Ecto neural progenitor cell (in vitro differentiated cells): ENCODE measurements around the gene EEF2.
A peak's percentile ranks its signal among the peaks of the same experiment; 100 is the strongest.

Experiments used
- DNase-seq: peaks from one replicate; pipeline ENCODE4 v3.0.0-alpha.2; 2018; ENCODE audit warnings: low spot score

EEF2 gene

DNA sequence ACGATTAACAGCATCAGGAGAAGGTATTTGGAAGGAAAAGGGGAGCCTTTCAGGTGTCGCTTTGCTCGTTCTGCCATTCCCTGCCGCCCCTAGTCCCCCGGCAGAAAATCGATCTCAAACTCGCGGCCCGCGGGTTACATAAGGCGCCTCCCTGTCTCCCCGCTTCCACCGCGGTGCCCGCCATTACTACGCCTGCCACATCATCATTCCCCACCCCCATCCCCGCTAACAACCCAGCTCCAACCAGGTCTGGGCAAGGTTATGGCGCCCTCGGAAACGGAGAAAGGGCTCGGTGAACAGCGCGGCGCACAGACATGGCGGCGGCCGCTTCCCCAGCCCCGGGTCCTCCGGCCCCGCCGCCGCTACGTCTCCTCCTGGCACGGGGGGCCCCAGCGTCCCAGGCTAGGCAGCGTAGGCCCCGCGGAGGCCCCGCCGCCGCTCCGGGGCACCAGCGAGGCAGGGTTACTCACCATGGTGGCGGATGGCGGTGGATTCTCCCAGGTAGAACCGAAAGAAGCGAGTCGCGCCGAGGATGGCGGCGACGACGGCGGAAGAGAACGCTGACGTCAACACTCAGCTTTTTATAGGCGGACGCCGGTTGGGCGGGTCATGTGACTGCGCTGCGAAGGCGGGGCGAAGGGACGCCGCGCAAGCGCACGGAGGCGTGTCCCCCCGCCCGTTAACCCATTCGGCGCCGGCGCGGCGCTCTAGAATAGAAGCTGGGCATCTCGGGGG, at the start of gene EEF2:
TSS of gene EEF2 (minus strand) at position 556 of the 735 bp plus-strand sequence. CDS start at position 473, 83 bp downstream.
- DNase-seq = peak; percentile 92

DNA sequence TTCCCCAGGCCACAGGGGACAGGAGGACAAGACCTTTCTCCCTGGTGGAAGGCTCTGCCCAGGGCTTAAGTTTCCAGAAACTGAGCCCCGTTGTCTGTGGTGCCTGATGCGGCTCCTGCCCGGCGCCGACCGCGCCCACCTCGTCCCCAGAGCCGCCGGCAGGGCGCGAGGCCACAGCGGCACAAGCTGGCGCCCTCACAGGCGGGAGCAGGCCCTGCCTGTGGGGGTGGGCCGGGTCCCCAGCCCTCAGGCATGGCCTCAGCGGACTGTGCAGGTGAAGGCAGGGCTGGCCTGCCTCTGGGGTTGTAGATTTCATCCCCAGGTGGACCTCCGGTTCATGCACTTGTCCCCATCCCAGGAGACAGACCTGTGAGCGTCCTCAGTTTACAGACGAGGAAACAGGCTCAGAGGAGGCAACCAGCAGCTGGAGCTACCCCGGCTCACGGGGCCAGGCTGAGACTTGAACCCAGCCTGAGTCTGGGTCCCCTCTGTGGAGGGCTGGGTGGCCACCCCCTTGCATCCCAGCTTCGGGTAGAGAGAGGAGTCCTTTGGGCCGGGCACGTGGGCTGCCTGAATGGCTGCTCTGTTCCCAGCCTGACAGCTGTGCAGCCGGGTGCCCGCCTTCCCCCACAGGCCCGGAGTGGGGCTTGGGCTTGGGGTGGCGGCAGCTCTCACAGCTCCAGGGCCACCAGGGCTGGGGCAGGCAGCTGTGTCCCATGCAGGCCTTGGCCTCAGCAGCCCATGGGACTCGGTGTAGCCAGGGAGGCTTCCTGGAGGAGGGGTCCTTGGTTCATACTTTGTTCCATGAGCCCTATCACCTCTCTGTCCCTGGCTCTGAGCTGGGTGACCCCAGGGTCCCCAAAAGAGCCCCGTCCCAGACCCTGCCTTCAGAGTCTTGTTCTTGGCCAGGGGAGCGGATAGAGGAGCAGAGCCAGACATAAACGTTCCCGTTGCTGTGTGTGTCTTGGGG, 49.1 kb upstream of the EEF2 start:
- no peak for DNase-seq

DNA sequence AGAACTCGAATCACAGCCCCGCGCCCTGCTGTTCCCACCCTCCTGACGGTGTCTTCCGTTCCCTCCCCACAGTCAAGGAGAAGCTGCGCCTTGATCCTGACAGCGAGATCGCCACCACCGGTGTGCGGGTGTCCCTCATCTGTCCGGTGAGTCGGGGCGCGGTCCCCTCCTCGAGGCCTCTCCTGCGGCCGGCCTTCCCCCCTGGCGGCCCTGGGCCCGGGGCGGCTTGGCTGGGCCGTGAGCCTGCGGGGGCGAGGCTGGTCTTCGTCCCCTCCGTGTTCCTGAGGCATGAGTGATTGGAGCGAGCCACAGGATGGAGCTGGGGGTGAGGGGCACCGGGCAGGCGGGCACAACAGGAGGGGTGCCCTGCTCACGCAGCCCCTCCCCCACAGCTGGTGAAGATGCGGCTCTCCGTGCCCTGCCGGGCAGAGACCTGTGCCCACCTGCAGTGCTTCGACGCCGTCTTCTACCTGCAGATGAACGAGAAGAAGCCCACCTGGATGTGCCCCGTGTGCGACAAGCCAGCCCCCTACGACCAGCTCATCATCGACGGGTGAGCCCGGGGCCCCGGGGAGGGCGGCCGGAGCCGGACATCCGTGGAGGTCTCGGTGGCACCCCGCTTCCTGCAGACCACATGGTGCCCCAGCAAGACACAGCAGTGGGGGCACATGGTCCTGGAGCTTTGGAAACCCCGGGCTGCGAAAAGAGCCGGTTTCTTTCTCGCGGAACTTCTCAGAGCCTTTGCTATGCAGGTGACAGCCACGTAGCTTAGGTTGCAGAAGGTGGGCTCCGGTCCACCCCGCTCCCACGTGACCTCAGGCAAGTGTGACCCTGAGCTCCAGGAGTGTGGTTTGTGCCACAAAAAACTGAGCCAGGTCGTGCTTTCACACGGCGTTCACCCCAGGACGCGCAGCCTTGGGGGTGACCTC, 48.0 kb upstream of the EEF2 start:
- DNase-seq = no peak

DNA sequence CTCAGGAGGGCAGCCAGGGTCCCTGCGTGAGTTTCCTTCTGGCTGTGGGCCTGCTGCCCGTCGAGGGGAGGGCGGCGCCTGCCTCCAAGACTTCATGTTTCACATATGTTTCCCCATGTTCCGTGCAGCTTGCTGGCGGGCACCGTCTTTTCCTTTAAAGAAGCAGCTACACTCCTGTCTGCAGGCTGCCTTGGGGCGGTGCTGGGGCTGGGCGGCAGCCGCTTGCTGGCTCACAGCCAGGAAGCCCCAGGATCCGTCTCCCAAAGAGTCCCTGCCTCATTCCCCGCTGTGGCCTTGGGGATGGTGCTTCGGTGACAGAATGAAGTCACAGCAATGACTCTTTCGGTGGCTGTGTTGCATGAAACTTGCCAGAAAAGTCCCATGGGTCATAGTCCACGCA, 47.2 kb upstream of the EEF2 start:
- DNase-seq = no peak

DNA sequence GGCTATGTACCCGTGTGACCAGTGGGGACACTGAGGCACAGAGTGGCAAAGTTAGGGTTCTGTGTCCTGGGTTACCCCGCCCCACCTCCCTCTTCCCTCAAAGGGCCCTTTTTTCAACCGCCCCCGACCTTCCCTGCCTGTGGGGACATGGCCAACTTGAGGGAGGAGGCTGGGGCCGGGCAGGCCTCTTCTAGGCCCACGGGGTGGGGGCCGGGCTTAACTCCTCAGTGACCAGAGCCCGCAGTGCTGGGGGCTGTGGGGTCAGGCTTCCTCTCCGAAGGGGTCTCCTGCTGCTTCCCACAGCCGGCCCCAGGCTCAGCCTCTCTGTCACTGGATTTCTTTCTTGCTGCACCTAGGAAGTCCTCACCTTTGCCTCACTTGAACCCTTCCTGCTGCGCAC, 46.2 kb upstream of the EEF2 start:
- DNase-seq = no peak

DNA sequence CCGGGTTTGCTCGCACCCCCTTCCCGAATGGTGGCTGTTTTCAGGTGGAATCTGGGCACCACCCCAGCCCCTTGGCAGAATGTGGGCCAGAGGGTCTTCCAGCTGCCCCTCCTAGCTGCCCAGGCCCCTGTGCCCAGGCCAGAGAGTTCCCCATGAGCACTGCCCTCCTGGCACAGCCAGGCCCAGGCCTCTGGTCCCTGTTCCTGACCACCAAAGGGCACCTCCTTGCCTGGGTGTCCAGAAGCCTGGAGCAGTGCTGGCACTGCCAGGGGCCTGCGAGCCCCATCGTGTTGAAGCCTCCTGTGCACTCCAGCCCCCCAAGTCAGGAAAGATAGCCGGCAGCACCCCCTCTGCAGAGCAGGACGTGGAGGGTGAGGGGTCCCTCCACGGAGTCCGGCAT, 45.7 kb upstream of the EEF2 start:
- no peak for DNase-seq

DNA sequence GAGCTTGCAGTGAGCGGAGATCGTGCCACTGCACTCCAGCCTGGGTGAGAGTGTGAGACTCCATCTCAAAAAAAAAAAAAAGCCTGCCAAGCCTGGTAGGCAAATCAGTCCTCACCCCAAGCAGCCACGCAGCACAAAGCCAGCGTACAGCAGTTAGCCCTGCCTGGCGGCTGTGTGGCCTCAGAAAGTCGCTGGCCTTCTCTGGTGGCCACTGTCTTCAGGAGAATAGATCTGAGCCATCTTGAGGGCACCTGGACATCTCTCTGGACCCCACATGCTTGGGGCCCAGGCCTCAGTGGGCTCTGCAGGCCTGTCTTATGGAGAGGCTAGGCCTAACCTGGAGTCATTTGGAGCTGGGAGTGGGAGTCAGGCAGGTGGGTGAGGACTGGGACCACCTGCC, 45.3 kb upstream of the EEF2 start:
- DNase-seq = no peak

DNA sequence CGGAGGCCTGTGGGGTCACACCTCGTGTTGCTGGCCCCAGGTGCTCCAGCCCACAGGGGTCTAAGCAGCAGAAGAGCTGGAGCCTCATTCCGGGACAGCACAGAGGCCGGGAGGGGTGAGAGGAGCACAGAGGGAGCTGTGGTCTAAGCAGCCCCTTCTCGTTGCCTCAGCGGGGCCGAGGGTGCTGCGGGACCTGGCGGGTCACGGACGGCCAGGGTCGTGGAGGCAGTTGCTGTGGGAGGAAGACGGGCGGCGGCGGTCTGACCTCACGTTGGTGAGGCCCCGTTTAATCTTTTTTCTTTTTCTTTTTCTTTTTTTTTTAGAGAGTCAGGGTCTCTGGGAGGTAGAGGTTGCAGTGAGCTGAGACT, 44.0 kb upstream of the EEF2 start:
- no peak for DNase-seq

DNA sequence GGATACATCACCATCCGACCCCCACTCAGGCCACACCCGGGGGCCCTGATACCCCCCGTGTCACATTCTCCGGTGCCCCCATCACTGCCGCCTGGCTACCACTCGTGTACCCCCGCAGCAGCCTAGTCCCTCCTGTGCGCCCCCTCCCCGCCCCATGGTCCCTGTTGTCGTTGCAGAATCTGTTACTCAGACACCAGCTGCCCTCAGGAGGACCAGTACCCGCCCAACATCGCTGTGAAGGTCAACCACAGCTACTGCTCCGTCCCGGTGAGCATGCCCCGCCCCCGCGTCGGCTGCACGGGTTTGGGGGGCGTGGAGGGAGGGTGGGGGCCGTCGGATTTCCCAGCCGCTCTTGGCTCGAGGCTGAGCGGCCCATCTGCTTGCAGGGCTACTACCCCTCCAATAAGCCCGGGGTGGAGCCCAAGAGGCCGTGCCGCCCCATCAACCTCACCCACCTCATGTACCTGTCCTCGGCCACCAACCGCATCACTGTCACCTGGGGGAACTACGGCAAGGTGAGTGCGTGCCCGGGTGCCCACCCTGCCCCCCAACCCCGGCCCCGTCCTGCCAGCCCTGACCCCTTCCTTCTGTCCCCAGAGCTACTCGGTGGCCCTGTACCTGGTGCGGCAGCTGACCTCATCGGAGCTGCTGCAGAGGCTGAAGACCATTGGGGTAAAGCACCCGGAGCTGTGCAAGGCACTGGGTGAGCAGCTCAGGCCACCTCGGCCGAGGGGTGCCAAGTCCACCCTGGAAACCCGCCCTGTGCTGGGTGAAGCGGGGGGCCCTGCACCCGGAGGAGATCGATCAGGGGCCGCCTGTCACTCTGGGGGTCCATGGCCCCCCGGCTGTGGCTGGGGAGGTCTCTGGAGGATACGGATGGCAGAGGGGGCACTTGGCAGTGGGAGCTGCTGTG, 43.3 kb upstream of the EEF2 start:
- DNase-seq = no peak

DNA sequence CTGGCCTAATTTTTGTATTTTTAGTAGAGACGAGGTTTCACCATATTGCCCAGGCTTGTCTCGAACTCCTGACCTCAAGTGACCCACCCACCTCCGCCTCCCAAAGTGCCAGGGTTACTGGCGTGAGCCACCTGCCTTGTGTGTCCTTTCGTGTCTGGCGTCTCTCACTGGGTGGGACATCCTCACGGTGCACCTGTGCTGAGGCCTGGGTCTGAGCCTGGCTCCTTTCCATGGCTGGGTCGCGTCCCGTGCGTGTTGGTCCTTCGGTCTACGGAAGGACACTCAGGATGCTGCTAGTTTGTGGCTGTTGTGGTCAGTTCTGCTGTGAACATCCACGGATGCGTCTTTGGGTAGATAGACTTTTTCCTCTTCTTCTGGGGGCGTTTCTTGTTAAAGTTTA, 41.9 kb upstream of the EEF2 start:
- no peak for DNase-seq

DNA sequence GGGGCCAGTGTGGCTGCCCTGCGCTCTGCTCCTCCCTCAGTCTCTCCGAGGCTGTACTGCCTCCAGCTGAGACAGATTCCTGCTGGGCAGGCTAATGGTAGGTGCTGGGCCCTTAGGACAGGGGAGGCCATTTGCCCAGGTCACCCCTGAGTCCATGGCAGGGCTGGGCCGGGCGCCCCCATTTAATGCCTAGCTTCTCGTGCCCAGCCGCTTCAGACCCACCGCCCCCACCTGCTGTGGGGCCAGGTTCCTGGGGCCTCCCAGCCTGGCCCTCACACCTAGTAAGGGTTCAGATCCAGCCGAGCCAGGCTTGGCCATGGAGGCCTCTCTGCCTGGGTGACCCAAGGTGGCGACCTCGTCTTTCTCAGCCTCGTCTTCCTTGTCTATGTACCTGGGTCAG, 40.1 kb upstream of the EEF2 start:
- no peak for DNase-seq

DNA sequence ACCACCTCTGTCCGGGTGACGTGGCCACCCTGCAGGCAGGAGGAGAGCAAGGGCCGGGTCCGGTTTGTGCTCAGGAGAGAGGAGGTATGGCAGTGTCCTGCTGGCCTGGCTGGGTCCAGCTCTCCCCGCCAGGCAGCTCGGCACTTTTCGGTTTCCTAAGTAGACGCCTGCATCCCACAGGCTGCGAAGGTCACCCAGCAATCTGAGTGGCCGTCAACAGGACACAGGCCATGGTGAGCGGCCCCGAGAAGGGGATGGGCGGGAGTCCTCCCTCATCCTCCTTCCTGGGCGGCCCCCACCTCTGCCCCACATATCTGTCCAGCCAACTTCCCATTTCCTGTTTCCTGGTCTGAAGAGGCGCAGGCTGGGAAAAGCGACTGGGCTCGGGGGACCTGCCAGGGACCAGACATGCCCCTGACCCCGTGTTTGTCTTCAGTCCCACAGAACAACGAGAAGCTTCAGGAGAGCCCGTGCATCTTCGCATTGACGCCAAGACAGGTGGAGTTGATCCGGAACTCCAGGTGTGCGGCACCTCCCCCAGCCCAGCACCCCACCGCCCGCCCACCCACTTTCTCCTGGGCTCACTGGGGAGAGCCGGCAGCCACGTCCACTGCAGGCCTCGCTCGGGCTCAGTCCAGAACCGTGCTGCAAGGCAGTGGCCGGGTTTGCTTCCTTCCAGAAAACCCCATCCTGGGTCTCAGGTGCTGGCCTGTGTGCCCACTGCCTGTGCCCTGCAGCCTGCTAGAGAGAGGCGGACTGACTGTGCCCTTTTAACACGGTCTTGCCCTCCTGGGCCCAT, 38.5 kb upstream of the EEF2 start:
- no peak for DNase-seq

DNA sequence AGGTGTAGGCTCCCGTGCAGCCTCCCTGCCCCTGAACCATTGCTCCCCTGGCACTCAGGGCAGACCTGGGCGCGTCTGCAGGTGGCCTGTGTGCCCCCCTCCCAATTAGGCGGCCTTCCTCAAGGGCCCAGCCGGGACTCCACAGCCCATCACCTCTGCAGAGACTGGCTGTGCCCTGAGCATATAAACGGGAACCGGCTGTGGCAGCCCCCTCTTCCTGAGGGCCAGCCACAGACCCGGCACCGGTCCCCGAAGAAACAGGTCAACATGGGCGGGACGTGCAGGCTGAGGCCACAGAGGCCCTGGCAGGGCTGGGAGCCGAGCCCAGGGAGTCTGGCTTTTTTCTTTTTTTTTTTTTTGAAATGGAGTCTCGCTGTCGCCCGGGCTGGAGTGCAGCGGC, 34.3 kb upstream of the EEF2 start:
- no peak for DNase-seq

DNA sequence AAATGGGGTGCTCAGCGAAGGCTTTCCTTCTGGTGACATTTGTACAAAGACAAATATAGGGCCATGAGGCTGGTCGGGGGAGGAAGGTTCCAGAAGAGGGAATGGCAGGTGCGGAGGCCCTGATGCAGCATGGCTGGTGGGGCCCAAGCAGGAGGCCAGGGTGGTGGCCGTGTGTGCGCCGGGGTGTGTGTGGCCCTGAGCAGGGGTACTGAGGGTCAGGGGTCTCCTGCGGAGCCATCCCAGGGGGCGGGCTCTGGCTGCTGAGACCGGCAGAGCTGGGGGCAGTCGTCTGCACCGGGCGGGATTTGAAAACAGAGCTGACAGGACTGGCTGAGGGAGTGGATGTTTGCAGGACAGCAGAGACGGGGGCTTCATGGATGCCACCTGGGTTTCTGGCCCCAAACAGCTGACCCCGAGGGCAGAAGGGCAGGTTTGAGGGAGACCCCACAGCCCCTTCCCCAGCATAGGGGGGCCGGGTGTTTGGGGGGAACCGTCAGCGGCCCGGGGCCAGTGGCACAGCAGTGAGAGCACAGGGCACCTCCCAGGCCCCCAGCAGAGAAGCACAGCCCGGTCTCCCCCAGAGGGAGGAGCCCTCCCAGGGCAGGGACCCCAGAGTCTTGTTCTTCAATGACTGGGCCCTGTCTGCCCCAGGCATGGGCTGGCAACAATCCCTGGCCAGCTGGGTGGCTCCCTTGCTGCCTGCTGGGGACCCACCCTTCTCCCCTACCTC, 33.7 kb upstream of the EEF2 start:
- DNase-seq = no peak

DNA sequence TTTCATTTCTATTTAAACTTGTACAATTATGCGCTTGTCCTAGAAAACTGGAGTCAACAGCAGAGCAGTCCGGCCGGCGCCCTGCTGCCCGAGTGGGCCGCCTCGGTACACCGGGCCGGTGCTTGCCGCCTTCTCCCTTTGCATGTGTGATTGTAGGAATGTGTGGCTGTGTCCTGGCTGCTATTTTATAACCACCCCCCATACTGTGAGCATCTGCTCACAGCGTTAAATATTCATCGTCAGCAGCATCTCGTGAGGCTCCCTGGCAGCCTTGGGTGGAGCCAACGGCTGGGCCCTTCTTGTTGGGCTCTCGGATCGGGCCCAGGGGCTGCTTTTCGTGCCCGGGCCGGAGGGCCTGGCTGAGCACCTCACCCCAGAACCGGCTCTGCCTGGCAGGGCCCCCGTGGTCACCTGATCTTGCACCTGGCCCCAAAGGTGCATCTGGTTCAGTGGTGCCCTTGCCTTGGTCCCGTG, 32.9 kb upstream of the EEF2 start:
- no peak for DNase-seq

DNA sequence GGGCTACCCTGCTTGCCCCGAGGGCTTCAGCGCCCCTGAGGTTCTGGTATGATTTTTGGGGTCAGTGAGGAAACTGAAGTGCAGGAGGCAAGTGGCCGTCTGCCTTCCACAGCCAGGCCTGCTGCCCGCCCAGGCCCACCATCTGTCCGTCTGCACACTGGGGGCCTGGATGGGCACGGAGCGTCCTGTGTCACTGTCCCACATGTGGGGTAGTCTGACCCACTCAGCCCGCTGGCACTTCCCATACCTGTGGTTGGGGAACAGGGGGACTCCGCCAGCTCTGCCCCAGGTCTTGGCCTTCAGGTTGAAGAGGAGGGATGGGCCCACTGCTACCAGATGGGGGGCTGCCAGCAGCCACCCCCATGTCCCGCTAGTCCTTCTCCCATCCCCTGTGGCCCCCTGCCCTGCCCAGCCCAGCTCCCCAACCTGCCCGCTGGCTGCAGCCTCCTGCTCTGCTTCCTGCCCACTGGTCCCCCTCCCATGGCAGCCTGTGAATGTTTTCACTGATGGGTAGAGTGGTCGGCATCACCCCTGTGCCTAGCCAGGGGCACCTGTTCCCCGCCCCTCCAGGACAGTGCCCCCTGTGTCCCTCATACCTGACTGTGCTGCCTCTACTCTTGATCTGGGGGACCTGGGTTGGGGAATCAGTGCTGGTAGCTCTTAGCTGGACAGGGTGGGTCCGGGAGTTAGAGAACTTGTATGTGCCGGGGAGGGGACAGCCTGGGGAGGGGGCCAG, 31.8 kb upstream of the EEF2 start:
- DNase-seq = no peak

DNA sequence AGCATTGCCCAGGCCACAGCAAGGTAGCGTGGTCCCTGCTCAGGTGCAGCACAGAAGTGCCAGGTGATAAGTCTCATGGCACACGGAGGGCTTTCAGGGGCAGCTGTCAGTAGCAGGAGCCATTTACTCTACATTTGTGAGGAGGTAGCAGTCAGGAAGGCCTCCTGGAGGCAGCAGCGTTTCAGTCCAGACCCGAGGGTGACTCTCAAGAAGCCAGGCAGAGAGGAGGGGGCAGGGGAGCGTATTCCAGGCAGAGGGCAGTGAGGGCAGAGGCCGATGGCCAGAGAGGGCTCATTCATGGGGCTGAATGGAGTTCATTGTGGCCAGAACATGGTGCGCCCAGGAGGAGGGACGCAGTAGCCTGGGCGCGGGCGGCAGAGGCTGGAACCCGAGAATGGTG, 31.2 kb upstream of the EEF2 start:
- no peak for DNase-seq

DNA sequence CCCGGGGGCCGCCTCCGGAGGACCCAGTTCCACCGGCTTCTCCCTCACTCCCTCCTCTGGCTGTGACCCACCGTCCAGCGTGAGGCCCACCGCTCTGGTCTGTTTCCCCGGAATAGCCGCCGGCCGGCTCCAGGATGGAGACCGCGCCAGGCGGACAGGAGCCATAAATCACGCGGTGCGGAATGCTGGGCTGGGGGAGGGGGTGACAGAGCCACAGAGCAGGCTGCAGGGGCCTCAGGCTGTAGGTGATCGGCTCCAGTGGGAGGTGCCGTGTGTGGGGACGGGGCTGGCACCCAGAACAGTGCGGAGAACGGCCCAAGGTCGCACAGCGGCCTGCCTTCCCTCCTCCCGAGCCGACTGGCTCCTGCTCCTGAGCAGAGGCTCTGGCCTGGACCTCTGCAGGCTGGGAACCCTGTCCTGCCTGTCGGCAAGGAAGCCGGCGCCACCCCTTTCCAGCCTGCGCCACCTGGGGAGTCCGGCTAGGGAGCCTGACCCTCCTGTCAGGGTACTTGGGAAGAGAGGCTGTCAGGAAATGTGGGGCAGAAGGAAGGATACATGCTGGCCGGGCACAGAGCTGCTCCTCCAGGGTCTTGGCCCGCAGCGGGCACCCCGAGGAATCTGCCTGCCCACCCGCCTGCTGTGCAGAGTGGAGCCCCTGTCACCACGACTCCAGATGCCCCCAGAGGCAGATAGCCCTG, 30.6 kb upstream of the EEF2 start:
- DNase-seq = peak; percentile 39
